HCT116 (cell line): ENCODE results near the gene RBM27.

Experiments used
- CTCF ChIP-seq, 3 experiments: fragments of 200-600 bp in 1 of 3; sonication (generic) in 1 of 3; IDR thresholded peaks in 2 of 3; conservative IDR thresholded peaks in 1 of 3; 2 replicates each; pipeline ENCODE4 v1.5.1; 2012 to 2017; ENCODE audit warnings: low read depth in 2 of 3, low read length in 2 of 3, antibody characterized with exemption in 1 of 3, borderline replicate concordance in 1 of 3, control low read depth in 1 of 3, mild to moderate bottlenecking in 1 of 3, mixed read lengths in 1 of 3, mixed run types in 1 of 3, moderate library complexity in 1 of 3; ENCODE audit not compliant: insufficient read depth in 1 of 3
- EGR1 ChIP-seq: IDR thresholded peaks from 2 replicates; pipeline ENCODE4 v1.6.1; 2012; ENCODE audit warnings: low read depth
- EZH2 ChIP-seq: fragments of 200-600 bp; sonication (generic); IDR thresholded peaks from 2 replicates; pipeline ENCODE4 v1.6.1; 2017; ENCODE audit warnings: antibody characterized with exemption, mixed run types
- EZH2phosphoT487 ChIP-seq: fragments of 200-600 bp; IDR thresholded peaks from 2 replicates; pipeline ENCODE4 v1.6.1; 2018; ENCODE audit warnings: antibody characterized with exemption, borderline replicate concordance
- MAX ChIP-seq: IDR thresholded peaks from 2 replicates; pipeline ENCODE4 v1.6.1; 2012
- POLR2A ChIP-seq: IDR thresholded peaks from 2 replicates; pipeline ENCODE4 v1.7.0; 2011; ENCODE audit warnings: borderline replicate concordance; ENCODE audit not compliant: insufficient read depth, insufficient read length; ENCODE audit errors: extremely low read depth
- POLR2AphosphoS5 ChIP-seq: IDR thresholded peaks from 2 replicates; pipeline ENCODE4 v1.6.1; 2011; ENCODE audit warnings: mild to moderate bottlenecking, low read depth, low read length, moderate library complexity
- RAD21 ChIP-seq: IDR thresholded peaks from 2 replicates; pipeline ENCODE4 v1.6.1; 2012; ENCODE audit warnings: low read depth, mild to moderate bottlenecking
- SIN3A ChIP-seq: IDR thresholded peaks from 2 replicates; pipeline ENCODE4 v1.6.1; 2012; ENCODE audit warnings: low read depth
- SP1 ChIP-seq: IDR thresholded peaks from 2 replicates; pipeline ENCODE4 v1.6.1; 2012; ENCODE audit warnings: low read depth
- YY1 ChIP-seq: IDR thresholded peaks from 2 replicates; pipeline ENCODE4 v1.6.1; 2011; ENCODE audit warnings: low read length, low read depth, moderate library complexity, mild to moderate bottlenecking; ENCODE audit not compliant: insufficient replicate concordance; ENCODE audit errors: extremely low read depth
- ZFX ChIP-seq: fragments of 450-650 bp; IDR thresholded peaks from 2 replicates; pipeline ENCODE4 v1.6.1; 2017
- ZNF274 ChIP-seq: fragments of 200-500 bp; sonication (Bioruptor generic); IDR thresholded peaks from 2 replicates; pipeline ENCODE4 v1.6.1; 2014; ENCODE audit warnings: mild to moderate bottlenecking, low read depth, low read length, inconsistent platforms

GRCh38 chr5:146179696-146180095 lies 23.7 kb upstream of the RBM27 start:
- TF ChIP-seq CTCF (IDR thresholded peaks at IDR 0.05 in 2 of 3, conservative IDR thresholded peaks at IDR 0.05 in 1 of 3; ENCODE audit: borderline replicate concordance in 1 of 3, insufficient read depth in 1 of 3, low read depth in 2 of 3, low read length in 2 of 3): no peak
- TF ChIP-seq POLR2A: no peak
- TF ChIP-seq RAD21: no peak
- TF ChIP-seq ZFX: no peak
- no peak for TF ChIP-seq POLR2AphosphoS5
- TF ChIP-seq MAX: no peak
- no peak for TF ChIP-seq EZH2phosphoT487
- TF ChIP-seq YY1: no peak
- no peak for TF ChIP-seq SIN3A
- TF ChIP-seq ZNF274: no peak
- TF ChIP-seq EGR1: no peak
- no peak for TF ChIP-seq EZH2
- TF ChIP-seq SP1: no peak
